HL-60 (cell line): ENCODE results near the gene ZER1.
A peak's percentile ranks its signal among the peaks of the same experiment; 100 is the strongest.

Experiments used
- DNase-seq, 2 experiments: peaks; one replicate each; pipeline ENCODE4 v3.0.0-alpha.2; 2010 to 2020; ENCODE audit warnings: low read depth in 1 of 2, low spot score in 1 of 2
- H3K27ac ChIP-seq: fragments of 250-450 bp; sonication (Bioruptor Pico); replicated peaks from 2 replicates; pipeline ENCODE4 v1.5.1; 2020; ENCODE audit warnings: mild to moderate bottlenecking, moderate library complexity
- H3K27me3 ChIP-seq: fragments of 250-450 bp; sonication (Bioruptor Pico); 2 replicates; pipeline ENCODE4 v1.5.1; 2021; ENCODE audit warnings: mild to moderate bottlenecking, moderate library complexity; ENCODE audit not compliant: insufficient read depth, poor library complexity, severe bottlenecking
- H3K4me3 ChIP-seq: replicated peaks from 2 replicates; pipeline ENCODE4 v1.5.1; 2011; ENCODE audit warnings: mild to moderate bottlenecking, control low read depth, low read length; ENCODE audit not compliant: insufficient read depth
- CTCF ChIP-seq: IDR thresholded peaks from one replicate; pipeline ENCODE4 v1.5.1; 2011; ENCODE audit warnings: low read length, control low read depth, inconsistent platforms; ENCODE audit not compliant: insufficient read depth
- GABPA ChIP-seq: IDR thresholded peaks from 2 replicates; pipeline ENCODE4 v1.6.1; 2012; ENCODE audit warnings: low read depth
- POLR2AphosphoS5 ChIP-seq: IDR thresholded peaks from 2 replicates; pipeline ENCODE4 v1.6.1; 2012; ENCODE audit warnings: low read depth
- REST ChIP-seq: IDR thresholded peaks from 2 replicates; pipeline ENCODE4 v1.6.1; 2012; ENCODE audit warnings: low read depth; ENCODE audit not compliant: insufficient replicate concordance
- SPI1 ChIP-seq: IDR thresholded peaks from 2 replicates; pipeline ENCODE4 v1.6.1; 2012; ENCODE audit warnings: low read depth, mild to moderate bottlenecking, borderline replicate concordance
- long read RNA-seq: library from polyadenylated mRNA; unstranded; transcript quantifications from one replicate; pipeline ENCODE4 v2.0.0, GENCODE V29; 2020

Gene ZER1
- long read RNA-seq, full-length matches to known transcripts = 18 of 64 reads
- long read RNA-seq, partial matches to known transcripts = 10 of 64 reads
- long read RNA-seq, other reads (novel, unspliced or antisense) = 36 of 64 reads

GRCh38 chr9:128771745-128772519 lies at the start of gene ZER1:
TSS of gene ZER1 (minus strand) at chr9:128771927. CDS start at chr9:128755565, 16,362 bp downstream.
- peak within 1 kb of the TSS; percentile 99 for H3K4me3 ChIP-seq
- peak within 1 kb of the TSS; percentile 90 for H3K27ac ChIP-seq
- peak; percentile 84 to 88 for DNase-seq
- TF ChIP-seq POLR2AphosphoS5 = peak; percentile 62; the same call in 1 of the 2 replicates
- peak; percentile 95 for TF ChIP-seq GABPA
- no peak for TF ChIP-seq CTCF
- TF ChIP-seq SPI1 = no peak
- TF ChIP-seq REST = peak; percentile 39
- H3K27me3 ChIP-seq = no peaks in the 10 kb centered on the region

- DNase-seq = no peak
- Histone ChIP-seq H3K27me3 (no peaks in the 10 kb centered on the region), H3K4me3 (no peak overlapping the region), H3K27ac (no peak overlapping the region)
- TF ChIP-seq CTCF (no peak), POLR2AphosphoS5 (peak; percentile 44)
Measured at GRCh38 chr9:128820665-128821583, 49.2 kb upstream of the ZER1 start.

GRCh38 chr9:128819716-128820664 lies 48.3 kb upstream of the ZER1 start:
- no peak for DNase-seq
- no peak overlapping the region for H3K27ac ChIP-seq
- H3K4me3 ChIP-seq = peak overlapping the region; percentile 63
- H3K27me3 ChIP-seq = no peaks in the 10 kb centered on the region
- TF ChIP-seq GABPA = no peak

GRCh38 chr9:128818839-128819715 lies 47.4 kb upstream of the ZER1 start:
- TF ChIP-seq SPI1 (no peak), GABPA (no peak), REST (no peak), POLR2AphosphoS5 (no peak; the same call in 1 of the 2 replicates), CTCF (no peak)
- peak overlapping the region; percentile 52 for H3K27ac ChIP-seq
- DNase-seq = peak in 1 of 2 experiments; percentile 46
- no peaks in the 10 kb centered on the region for H3K27me3 ChIP-seq
- peak overlapping the region; percentile 63 for H3K4me3 ChIP-seq
